K562 (cell line): Measurements from ENCODE around the gene G6PD. TPM values are rescaled to one million over a fixed set of nuclear protein-coding genes. Genes with fewer than 3 reads are reported as not detected.

ENCODE experiments used
- CHD7 ChIP-seq: fragments of 200-600 bp; sonication (generic); IDR thresholded peaks from one replicate; pipeline ENCODE4 v1.6.1; 2012; ENCODE audit warnings: mild to moderate bottlenecking, low read depth, low read length, inconsistent platforms
- polyA plus RNA-seq, 8 experiments: library from polyadenylated mRNA; depleted of rRNA in 4 of 8; stranded (reverse) in 5 of 8; unstranded in 3 of 8; fragments of >200 nt; fragmentation: Nextera tagmentation in 2 of 8; fragmentation: Illumina TruSeq in 1 of 8; extraction: Ambion mirVana in 2 of 8; extraction: Trizol in 1 of 8; gene quantifications; 2 replicates each; pipeline versions ENCODE4 v1.2.1 to v1.2.3, GENCODE V29; 2011 to 2014; ENCODE audit warnings: inconsistent platforms in 1 of 8, missing spikeins in 1 of 8
- total RNA-seq, 7 experiments: library from RNA; depleted of rRNA in 6 of 7; stranded (reverse); fragments of >200 nt in 6 of 7; fragmentation: Illumina TruSeq in 2 of 7; extraction: Trizol in 2 of 7; gene quantifications; 2 replicates each; pipeline versions ENCODE4 v1.2.1 to v1.2.3, GENCODE V29; 2011 to 2021; ENCODE audit warnings: low replicate concordance in 1 of 7

Gene G6PD
- total and polyA plus RNA-seq, 9 of the 15 experiments (the other 6 are each of a cell fraction or from before 2014, with no cell fraction given): 2.9 to 222 (median 66.4) TPM

GRCh38 chrX:154525606-154526490 is 20.8 kb downstream of the G6PD start (continued):
- TF ChIP-seq CHD7: no peak
